GM12801 (cell line): ENCODE results near the gene PSMG1.

Source experiments
- TF ChIP-seq, protein P1 (sequence below): IDR thresholded peaks from one replicate; pipeline ENCODE4 v1.5.1; 2011; ENCODE audit warnings: control low read depth; ENCODE audit not compliant: insufficient read length; ENCODE audit errors: extremely low read depth

Gene PSMG1

GRCh38 chr21:39164523-39164922 lies 18.7 kb downstream of the PSMG1 start:
- TF ChIP-seq, protein P1, sequence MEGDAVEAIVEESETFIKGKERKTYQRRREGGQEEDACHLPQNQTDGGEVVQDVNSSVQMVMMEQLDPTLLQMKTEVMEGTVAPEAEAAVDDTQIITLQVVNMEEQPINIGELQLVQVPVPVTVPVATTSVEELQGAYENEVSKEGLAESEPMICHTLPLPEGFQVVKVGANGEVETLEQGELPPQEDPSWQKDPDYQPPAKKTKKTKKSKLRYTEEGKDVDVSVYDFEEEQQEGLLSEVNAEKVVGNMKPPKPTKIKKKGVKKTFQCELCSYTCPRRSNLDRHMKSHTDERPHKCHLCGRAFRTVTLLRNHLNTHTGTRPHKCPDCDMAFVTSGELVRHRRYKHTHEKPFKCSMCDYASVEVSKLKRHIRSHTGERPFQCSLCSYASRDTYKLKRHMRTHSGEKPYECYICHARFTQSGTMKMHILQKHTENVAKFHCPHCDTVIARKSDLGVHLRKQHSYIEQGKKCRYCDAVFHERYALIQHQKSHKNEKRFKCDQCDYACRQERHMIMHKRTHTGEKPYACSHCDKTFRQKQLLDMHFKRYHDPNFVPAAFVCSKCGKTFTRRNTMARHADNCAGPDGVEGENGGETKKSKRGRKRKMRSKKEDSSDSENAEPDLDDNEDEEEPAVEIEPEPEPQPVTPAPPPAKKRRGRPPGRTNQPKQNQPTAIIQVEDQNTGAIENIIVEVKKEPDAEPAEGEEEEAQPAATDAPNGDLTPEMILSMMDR, result no peak

- TF ChIP-seq, protein P1, result no peak
These were observed 22.2 kb downstream of the PSMG1 start for GRCh38 chr21:39161064-39161463.

DNA sequence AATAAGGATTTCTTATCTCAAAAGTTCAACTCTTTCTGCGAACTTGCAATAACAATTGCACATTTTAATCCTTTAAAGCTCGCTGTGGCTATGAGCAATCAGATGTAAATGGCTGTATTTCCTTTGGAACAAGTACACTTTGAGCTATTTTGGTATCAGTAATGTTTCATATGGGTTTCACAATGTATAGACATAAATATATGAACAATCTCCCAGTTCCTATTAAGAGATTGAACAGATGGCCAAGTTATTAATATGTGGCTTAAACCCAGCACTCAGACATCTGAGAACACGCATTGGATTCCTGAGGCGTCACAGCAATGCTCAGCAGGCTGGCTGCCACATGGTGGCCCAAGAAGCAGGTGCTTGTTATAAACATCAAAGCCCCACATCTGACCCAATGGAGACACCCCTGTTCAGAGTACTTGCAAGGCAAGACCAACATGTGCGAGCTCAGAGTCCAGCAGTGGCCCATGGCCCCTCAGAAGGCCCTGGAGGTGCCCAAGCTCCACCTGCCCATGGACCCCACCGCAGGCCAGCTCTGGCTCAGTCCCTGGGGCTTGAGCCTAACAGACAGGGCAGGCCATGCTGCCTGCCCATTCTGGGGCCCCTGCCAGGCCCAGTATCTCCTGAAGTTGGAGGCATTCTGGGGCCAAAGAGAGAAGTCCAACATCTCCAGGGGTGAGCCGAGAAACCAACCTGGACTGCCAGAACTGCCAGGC lies 23.7 kb downstream of the PSMG1 start:
- TF ChIP-seq, protein P1, result no peak

DNA sequence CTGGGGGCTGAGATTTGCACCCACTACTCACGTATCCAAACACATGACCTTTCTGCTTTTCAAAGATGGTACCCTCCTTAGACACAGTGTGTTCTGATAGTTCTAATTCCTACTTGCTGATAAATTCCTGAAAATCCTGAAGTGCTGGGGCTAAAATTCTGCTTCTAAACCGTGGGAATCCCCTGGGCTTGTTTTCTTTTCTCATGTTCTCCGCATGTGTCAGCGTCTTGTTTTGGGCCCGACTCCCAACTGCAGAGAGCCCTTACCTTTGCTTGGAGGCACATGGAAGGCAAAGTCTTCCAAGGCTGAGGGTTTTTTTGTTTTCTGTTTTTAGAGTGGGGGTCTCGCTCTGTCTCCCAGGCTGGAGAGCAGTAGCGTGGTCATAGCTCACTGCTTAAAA lies 27.2 kb downstream of the PSMG1 start:
- TF ChIP-seq, protein P1, result no peak

- TF ChIP-seq, protein P1, result no peak
These were observed 27.7 kb downstream of the PSMG1 start for GRCh38 chr21:39155578-39155977.

- TF ChIP-seq, protein P1, result no peak
These were observed 29.4 kb downstream of the PSMG1 start for GRCh38 chr21:39153842-39154241.

GRCh38 chr21:39153373-39153772 lies 29.9 kb downstream of the PSMG1 start:
- TF ChIP-seq, protein P1, result no peak

GRCh38 chr21:39152271-39152670 lies 31.0 kb downstream of the PSMG1 start:
- TF ChIP-seq, protein P1, result no peak
